GM10266 (cell line): ENCODE results near the gene TENT4A.
A peak's percentile ranks its signal among the peaks of the same experiment; 100 is the strongest.

Experiments
- DNase-seq: peaks from one replicate; pipeline ENCODE4 v3.0.0; 2012; ENCODE audit errors: extremely low spot score
- CTCF ChIP-seq: IDR thresholded peaks from 2 replicates; pipeline ENCODE4 v1.5.1; 2012; ENCODE audit warnings: mild to moderate bottlenecking, low read depth; ENCODE audit not compliant: control insufficient read depth, insufficient read depth; ENCODE audit errors: missing control alignments

Gene TENT4A

GRCh38 chr5:6705088-6705487, 8.1 kb upstream of the TENT4A start:
- TF ChIP-seq CTCF = no peak
- DNase-seq = peak; percentile 67

- no peak for TF ChIP-seq CTCF
- DNase-seq = no peak
These were observed 7.3 kb upstream of the TENT4A start for GRCh38 chr5:6705959-6706358.

- no peak for TF ChIP-seq CTCF
- no peak for DNase-seq
These were observed 5.4 kb upstream of the TENT4A start for GRCh38 chr5:6707852-6708251.

GRCh38 chr5:6708814-6709213, 4.4 kb upstream of the TENT4A start:
- no peak for DNase-seq
- no peak for TF ChIP-seq CTCF

GRCh38 chr5:6710070-6710469, 3.2 kb upstream of the TENT4A start:
- no peak for TF ChIP-seq CTCF
- DNase-seq = no peak

- no peak for TF ChIP-seq CTCF
- DNase-seq = no peak
These were observed 2.5 kb upstream of the TENT4A start for GRCh38 chr5:6710551-6711318.

- no peak for TF ChIP-seq CTCF
- DNase-seq = no peak
These were observed 1.7 kb upstream of the TENT4A start for GRCh38 chr5:6711409-6712141.
